Loucy (cell line): ENCODE measurements around the gene NKX2-2.

Experiments
- CTCF ChIP-seq: fragments of 200-600 bp; sonication (generic); conservative IDR thresholded peaks from 2 replicates; pipeline ENCODE4 v1.5.1; 2014; ENCODE audit warnings: mild to moderate bottlenecking, antibody characterized with exemption, low read length
- EZH2phosphoT487 ChIP-seq: fragments of 200-600 bp; IDR thresholded peaks from 2 replicates; pipeline ENCODE4 v1.6.1; 2018; ENCODE audit warnings: antibody characterized with exemption, mild to moderate bottlenecking, moderate library complexity, borderline replicate concordance

- TF ChIP-seq CTCF: peak; percentile 98
- TF ChIP-seq EZH2phosphoT487: no peak
Measured at GRCh38 chr20:21505161-21505809, 8.6 kb downstream of the NKX2-2 start.
